Cerebellar cortex (tissue), 1 donor: Measurements from ENCODE around the gene GATD1.
"Not testable (repeated sequence)": the region's sequence is repeated elsewhere in the genome, so short reads cannot be mapped to it uniquely, and the experiment has no call there.

Experiments used
- DNase-seq: peaks from one replicate; pipeline ENCODE4 v3.0.0-alpha.2; 2015; ENCODE audit warnings: low spot score

Gene GATD1

DNA sequence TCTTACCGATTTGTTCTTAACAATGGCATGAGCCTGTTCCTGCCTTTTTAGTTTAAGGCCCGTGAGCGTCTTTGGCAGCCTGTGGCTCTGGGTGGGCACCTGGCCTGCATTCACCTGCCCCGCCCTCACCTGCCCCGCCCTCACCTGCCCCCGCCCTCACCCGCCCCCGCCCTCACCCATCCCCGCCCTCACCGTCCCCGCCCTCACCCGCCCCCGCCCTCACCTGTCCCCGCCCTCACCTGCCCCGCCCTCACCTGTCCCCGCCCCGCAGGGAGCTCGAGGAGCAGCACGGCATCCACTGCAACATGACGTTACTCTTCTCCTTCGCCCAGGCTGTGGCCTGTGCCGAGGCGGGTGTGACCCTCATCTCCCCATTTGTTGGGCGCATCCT, 14.2 kb downstream of the GATD1 start:
- DNase-seq: no peak

DNA sequence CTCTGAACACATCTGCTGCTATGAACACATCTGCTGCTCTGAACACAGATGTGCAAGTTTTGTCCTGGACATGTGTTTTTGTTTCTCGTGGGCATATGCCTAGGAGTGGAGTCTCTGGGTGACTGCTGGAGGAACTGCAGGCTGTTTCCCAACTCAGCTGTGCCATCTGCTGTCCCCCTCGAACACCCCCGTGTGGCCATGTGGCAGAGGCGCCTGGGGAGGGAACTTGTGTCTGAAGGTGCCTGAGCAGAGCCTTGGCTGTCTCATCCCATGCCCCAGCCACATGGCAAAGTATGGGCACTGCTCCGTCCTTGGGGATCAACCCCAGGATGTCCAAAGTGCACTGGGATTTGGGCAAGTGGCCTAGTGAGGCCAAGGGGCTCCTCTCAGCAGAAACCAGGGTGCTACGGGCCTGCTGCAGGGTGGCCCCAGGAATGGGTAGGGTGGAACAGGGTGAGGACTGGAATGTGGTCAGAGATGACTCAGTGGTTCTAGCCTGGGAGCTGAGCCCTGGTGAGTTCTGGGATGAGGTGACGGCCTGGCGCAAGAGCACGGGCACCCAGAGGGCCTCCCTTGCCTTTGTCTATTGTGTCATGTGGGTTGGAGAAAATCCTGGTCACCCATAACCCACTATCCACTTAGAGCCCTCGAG, 14.7 kb downstream of the GATD1 start:
- DNase-seq: peak; percentile 76

DNA sequence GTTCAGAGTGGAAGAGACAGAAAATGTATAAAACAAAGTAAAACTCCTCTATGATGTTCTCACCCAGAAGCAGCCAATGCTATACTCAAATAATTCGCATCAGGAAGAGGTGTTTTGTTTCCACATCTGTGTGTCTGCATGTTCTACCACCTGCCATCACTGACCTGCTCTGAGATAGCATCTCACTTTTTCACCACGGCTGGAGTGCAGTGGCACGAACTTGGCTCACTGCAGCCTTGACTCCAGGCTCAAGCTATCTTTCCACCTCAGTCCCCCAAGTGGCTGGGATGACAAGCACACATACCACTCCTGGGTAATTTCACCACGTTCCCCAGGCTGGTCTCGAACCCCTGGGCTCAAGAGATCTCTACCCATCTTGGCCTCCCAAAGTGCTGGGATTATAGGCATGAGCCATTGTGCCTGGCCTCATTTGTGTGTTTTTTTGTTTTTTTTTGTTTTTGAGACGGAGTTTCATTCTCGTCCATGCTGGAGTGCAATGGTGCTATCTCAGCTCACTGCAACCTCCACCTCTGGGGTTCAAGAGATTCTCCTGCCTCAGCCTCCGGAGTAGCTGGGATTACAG, 15.7 kb downstream of the GATD1 start:
- no peak for DNase-seq

DNA sequence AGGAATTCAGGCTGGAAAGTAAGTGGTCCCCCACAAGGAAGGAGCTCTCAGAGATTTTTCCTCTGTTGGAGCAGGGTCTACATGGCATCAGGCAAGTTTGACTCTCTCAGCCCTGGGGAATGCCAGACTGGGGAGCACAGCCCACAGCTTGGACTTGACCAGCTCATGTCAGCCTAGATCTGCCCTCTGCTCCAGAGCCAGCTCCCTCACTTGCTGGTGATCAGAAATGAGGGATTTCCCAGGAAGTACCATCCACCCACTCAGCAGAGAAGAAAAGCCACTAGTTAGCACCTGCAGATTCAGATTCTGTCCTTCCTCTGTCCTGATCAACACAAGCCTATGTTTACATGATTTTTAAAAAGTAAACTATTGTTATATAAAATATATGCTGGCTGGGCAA, 17.1 kb downstream of the GATD1 start:
- DNase-seq: no peak

DNA sequence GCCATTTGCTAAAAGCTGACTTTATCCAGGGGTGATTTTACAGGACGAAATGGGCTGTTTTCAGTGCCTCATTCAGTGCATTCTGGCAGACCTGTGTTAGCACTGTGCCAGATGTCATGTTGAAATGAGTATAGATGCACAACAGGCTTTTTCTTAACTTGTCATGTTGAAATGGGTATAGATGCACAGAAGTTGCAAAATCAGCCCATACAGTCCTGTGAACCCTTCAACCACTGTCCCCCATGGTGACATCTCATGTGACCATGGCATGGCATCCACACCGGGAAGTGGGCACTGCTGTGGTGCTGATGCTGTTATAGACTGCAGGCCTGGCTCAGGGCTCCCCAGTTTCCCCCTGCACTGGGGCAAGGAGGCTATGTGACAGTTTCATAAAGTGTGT, 27.6 kb downstream of the GATD1 start:
- no peak for DNase-seq

DNA sequence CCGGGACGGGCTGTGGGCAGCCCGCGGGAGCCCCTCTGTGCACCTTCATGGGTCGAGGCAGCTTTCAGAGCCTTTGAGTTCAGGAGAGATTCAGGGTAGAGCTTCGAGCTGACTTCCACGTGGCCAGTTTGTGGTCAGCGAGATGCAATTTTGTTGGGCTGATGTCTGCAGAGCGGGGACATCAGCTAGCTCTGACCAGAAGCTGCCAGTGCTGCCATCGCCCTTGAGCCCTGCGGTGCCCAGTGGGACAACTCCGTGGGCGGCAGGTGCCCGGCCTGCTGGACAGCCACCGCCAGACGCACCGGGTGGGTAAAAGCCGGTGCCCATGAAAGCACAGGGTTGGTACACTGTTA, 29.3 kb downstream of the GATD1 start:
- DNase-seq: no peak

DNA sequence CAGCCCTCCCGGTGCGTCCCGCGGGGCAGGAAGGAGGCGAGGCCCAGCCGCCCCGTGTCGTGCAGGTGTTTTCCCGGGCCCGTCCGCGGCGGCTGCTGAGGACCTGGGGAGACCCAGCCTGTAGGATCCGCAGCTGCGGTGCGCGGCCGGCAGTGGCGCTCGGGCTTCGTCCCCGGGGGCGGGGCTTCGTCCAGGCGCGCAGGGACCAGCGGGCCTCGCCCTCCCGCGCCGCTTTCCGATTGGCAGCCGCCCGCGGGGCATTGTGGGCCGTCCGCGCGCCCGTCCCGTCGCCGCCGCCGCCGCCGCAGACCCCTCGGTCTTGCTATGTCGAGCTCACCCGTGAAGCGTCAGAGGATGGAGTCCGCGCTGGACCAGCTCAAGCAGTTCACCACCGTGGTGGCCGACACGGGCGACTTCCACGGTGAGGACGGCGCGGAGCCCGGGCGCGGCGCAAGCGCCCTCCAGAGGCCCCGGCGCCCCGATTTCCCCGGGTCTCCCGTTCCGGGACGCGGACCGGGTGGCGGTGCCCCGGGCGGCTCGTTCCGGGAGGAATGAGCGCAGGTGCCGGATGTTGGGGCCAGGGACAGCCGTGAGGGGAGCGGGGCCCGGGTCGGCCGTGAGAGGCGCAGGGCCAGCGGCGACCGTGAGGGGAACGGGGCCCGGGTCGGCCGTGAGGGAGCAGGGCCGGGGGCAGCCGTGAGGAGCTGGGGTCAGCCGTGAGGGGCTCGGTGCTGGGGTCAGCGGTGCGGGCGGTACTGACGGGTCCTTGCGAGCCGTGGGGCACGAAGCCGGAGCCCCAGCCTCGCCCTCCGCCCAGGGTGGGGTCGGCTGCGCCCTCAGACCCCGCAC, 29.9 kb downstream of the GATD1 start, which contains the start of gene TALDO1:
Gene TALDO1, plus strand, starts transcription at position 307 of the 849 bp plus-strand sequence. Its CDS starts 18 bp downstream, at position 325.
- peak; percentile 84 for DNase-seq

DNA sequence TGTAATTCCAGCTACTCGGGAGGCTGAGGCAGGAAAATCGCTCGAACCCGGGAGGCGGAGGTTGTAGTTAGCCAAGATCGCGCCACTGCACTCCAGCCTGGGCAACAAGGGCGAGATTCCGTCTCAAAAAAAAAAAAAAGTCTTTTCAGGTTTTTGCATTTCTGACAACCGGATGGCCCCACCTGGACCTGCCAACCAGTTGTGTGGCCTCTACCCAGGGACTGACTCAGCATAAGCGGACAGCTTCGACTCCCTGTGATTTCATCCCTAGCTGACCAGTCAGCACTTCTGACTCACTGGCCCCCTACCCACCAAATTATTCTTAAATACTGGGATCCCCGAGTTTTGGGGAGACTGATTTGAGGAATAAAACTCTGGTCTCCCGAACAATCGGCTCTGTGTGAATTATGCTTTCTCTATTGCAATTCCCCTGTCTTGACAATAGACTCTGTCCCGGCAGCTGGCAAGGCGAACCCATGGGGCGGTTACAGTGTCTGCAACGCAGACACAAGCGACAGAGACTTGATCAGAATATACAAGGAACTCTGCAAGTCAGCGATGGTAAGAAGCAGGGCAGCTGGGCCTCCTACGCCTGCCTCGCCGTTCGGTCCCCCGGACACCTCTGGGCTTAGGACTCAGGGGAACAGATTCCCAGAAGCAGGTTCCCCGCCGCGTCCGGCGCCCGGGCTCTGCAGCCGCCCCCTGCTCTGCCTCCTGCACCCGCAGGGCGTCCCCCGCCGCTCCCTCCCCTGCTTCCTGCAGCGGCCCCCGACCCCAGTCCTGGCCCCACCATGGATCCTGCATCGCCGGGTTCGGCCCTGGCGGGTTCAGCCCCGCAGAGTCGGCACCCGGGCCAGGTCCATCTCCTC, 30.8 kb downstream of the GATD1 start:
- peak; percentile 47 for DNase-seq

DNA sequence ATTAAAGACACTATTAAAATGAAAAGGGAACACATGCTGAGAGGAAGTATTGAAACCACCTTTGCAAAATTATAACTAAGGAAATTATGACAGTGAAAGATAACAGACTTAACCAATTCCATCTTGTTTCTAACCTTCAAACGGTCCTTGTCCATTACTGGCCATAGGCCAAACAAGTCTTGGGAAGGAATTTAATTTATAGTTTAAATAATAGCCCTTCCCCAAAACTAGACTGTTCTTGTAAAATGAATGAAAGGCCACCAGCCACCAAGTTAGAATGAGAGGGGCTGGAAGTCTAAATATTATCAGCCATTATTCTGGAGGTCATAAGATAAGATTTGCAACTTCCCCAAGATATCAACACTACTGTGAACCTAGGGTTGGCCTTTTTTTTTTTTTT, 31.9 kb downstream of the GATD1 start:
- DNase-seq: no peak

DNA sequence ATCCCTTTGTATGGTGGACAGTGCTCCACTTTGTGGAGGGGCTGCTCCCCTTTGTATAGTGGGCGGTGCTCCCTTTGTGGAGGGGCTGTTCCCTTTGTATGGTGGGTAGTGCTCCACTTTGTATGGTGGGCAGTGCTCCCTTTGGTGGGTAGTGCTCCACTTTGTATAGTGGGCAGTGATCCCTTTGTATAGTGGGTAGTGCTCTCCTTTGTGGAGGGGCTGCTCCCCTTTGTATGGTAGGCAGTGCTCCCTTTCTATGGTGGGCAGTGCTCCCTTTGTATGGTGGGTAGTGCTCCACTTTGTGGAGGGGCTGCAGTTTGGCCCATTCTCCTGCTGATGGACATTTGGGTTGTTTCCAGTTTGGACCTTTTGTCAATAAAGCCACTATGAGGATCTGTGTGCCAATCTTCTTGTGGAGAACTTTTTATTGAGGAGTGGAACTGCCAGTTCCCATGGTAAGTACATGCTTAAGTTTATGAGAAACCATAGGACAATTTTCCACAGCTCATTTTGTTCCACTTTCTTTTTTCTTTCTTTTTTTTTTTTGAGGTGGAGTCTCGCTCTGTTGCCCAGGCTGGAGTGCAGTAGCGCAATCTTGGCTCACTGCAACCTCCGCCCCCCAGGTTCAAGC, 34.6 kb downstream of the GATD1 start:
- DNase-seq: no peak

DNA sequence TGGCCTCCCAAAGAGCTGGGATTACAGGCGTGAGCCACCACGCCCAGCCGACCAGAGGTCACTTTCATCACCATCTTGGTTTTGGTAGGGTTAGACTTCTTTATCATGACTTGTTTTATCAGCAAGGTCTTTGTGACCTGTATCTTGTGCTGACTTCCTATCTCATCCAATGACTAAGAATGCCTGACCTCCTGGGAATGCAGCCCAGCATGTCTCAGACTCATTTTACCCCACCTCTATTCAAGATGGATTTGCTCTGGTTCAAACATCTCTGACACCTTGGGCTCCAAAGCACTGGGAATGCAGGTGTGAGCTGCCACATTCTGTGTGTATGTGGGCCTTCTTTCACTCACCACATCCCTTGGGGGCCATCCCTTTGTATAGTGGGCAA, 35.1 kb downstream of the GATD1 start:
- DNase-seq: no peak

DNA sequence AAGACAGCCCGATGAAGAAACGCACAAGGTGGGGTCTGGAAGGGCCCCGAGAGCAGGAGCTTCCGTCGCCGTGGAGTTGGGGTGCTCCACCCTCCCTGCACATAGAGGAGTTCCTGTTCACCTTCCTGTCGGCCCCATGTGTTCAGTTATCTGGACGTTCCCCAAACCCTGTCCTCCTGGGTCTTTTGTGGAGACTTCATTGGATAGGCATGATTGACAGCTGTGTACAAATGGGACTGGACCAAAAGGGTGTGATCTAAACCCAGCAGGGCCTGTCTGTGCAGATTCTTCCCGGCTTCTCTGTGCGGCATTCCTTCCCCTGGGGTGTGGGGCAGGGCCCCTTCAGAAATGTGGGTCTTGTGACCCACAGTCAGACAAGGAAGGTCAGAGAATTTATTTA, 39.4 kb downstream of the GATD1 start:
- DNase-seq: not testable (repeated sequence)

DNA sequence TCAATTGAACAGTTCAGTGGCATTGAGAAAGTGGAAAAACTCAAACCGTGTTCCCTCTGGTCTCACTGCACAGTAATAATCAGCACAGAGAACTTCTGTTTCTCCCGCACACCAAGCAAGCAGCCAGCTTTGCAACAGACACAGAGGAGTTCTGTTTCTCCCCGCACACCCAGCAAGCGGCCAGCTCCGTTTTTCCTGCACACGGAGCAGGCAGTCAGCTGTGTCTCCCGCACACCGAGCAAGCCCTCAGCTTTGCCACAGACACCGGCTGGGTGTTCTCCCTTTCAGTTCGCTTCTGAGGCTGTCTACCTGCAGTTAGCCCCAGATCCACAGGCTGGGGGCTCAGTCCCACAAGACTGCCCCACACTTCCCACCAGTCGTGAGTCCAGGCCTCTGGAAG, 39.9 kb downstream of the GATD1 start:
- DNase-seq: no peak

DNA sequence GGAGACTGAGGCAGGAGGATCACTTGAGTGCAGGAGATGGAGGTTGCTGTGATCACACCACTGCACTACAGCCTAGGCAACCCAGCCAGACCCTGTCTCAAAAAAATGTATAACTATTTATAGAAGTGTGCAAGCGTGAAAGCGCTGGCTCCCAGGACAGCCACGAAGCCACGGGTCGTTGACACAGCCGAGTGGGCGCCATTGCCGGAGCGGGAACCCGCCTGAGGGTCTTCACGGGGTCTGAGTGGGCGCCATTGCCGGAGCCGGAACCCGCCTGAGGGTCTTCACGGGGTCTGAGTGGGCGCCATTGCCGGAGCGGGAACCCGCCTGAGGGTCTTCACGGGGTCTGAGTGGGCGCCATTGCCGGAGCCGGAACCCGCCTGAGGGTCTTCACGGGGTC, 42.7 kb downstream of the GATD1 start:
- not testable (repeated sequence) for DNase-seq

DNA sequence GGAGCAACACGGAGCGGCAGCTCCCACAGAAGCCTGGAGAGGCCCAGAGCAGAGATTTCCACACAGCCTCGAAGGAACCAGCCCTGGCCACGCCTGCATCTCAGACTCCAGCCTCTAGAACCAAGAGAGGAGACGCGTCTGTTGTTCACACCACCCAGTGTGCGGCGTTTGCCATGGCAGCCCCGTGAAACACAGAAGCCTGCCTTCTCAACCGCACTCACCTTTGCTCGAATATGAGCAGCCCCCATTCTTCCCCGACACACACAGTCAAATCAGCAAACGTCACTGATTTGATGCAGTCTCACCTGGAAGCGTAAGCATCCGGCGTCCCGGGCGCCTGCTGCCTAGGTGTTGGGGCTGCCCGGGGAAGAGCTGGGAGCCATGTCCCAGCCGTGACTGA, 44.2 kb downstream of the GATD1 start:
- no peak for DNase-seq

DNA sequence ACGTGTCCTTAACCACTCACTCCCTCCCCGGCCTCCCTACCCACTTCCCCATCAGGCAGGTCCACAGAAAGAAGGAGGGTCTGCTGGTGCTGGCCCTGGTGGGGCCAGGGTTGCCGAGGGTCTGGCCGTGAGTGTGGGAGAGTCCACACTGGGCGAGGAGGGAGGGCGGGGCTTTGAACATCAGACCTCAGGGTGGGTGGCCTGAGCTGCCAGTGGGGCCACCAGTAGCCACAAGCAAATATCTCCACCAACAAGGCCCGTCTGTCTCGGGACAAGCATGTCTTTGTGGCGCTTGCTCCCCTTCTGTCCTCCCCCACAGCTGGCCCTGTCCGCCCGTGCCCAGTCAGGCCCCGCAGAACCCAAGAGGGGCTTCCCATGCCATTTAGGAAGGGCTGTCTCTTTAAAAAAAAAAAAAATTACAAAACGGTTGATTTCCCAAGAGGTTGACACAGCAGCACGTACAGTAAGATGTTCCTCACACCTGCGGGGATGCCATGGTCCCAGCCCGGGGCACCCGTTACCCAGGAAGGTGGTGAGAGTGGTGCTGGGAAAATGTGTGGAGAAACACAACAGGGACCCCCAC, 47.7 kb downstream of the GATD1 start:
- DNase-seq: no peak

DNA sequence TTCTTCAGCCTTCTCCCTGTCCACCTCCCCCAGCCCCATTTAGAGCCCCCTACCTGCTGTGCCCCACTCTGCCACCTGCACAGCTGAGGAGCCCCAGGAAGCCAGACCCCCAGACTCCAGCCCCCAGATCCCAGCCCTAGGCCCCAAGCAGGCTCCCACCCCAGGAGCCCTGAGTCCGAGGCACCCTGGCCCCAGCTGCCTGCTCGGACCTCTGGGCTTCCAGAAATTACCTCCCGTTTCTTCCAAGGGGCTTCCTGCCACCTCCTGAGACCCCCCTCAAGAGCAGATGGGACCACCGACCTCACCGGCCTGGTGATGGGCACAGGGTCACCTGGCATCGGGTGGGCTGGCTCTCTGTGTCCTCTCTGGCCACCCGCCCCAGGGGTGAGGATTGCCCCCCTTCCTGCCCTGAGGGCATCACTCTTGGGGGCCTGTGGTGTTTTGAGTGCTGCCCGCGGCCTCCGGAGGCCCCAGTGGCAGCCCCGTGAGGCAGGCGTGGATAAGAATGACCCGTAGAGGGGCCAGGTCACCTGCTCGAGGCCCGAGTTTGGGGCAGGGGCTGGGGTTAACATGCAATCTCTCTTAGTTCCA, 48.3 kb downstream of the GATD1 start:
- no peak for DNase-seq

DNA sequence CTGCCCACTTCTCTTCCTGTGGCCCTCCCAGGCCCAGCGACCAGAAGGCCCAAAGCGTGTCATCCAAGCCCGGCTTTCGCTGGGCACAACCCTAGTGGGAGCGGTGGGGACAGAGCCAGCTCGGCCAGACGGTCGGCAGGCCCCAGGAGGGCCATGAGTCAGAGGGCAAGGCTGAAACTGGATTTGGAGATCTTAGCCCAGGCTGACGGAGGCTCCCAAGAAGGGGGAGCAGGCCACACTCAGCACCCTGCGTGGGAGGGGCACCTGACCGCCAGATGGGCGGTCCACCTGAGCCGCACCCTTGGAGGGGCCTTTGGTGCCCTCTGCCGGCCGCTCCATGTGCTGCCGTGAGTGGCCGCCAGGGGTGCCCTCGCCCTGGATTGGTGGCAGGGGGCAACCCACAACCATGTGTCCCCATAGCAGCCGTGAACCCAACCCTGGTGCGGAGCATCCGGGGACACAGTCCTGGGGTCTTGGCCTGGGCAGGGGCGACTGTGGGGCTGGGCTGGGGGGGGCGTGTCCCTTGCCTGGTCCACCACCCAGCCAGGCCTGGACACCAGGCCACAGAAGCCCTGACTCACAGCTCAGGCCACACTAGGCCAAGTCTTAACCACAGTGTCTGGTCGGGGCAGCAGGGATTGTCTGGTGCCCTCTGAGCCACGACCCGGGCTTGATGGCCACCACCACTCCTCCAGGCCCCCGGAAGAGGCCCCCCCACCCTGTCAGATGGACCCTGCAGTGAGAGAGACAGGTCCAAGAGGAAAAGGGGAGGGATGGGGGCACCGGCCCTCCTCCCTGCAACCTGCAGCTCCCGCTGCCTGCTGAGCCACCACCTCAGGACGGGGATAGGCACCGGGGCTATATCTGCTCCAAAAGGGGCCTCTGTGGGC, 49.2 kb downstream of the GATD1 start:
- DNase-seq: peak; percentile 81

DNA sequence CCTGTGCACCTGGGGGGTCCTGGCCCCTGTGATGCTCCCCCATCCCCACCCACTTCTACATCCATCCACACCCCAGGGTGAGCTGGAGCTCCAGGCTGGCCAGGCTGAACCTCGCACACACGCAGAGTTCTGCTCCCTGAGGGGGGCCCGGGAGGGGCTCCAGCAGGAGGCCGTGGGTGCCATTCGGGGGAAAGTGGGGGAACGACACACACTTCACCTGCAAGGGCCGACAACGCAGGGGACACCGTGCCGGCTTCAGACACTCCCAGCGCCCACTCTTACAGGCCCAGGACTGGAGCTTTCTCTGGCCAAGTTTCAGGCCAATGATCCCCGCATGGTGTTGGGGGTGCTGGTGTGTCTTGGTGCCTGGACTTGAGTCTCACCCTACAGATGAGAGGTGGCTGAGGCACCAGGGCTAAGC, 50.0 kb downstream of the GATD1 start:
- DNase-seq: no peak
